ENCODE data around the gene ZNF700.

DNA sequence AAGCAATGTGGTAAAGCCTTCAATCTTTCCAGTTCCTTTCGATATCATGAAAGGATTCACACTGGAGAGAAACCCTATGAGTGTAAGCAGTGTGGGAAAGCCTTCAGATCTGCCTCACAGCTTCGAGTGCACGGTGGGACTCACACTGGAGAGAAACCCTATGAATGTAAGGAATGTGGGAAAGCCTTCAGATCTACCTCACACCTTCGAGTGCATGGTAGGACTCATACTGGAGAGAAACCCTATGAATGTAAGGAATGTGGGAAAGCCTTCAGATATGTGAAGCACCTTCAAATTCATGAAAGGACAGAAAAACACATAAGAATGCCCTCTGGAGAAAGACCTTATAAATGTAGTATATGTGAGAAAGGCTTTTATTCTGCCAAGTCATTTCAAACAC, 24.3 kb downstream of the ZNF700 start:
- no peak for TF ChIP-seq POLR2A (IDR thresholded peaks at IDR 0.05)
- TF ChIP-seq, protein P1, sequence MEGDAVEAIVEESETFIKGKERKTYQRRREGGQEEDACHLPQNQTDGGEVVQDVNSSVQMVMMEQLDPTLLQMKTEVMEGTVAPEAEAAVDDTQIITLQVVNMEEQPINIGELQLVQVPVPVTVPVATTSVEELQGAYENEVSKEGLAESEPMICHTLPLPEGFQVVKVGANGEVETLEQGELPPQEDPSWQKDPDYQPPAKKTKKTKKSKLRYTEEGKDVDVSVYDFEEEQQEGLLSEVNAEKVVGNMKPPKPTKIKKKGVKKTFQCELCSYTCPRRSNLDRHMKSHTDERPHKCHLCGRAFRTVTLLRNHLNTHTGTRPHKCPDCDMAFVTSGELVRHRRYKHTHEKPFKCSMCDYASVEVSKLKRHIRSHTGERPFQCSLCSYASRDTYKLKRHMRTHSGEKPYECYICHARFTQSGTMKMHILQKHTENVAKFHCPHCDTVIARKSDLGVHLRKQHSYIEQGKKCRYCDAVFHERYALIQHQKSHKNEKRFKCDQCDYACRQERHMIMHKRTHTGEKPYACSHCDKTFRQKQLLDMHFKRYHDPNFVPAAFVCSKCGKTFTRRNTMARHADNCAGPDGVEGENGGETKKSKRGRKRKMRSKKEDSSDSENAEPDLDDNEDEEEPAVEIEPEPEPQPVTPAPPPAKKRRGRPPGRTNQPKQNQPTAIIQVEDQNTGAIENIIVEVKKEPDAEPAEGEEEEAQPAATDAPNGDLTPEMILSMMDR (IDR thresholded peaks at IDR 0.05) = no peak
